ENCODE data around the gene CHPT1.

CHPT1 gene

GRCh38 chr12:101685092-101685491, 12.3 kb upstream of the CHPT1 start:
- DNase-seq = no peak

- no peak for DNase-seq
These were observed 11.3 kb upstream of the CHPT1 start for GRCh38 chr12:101686176-101686575.

GRCh38 chr12:101690544-101691098, 6.8 kb upstream of the CHPT1 start:
- DNase-seq = no peak

GRCh38 chr12:101691503-101692096, 5.8 kb upstream of the CHPT1 start:
- no peak for DNase-seq

- no peak for DNase-seq
These were observed 3.1 kb upstream of the CHPT1 start for GRCh38 chr12:101694297-101694848.

- DNase-seq = no peak
These were observed 2.5 kb upstream of the CHPT1 start for GRCh38 chr12:101694986-101695385.

GRCh38 chr12:101695706-101696105, 1.7 kb upstream of the CHPT1 start:
- DNase-seq = peak in 1 of 4 experiments; percentile 8

GRCh38 chr12:101696251-101697196, 916 bp upstream of the CHPT1 start:
- DNase-seq = peak; percentile 55 to 70 (median 60)

- peak; percentile 31 to 66 (median 46) for DNase-seq
These were observed 725 bp downstream of the CHPT1 start for GRCh38 chr12:101697930-101698799.

- peak in 3 of 4 experiments; percentile 9 to 17 (median 17) for DNase-seq
These were observed 1.4 kb downstream of the CHPT1 start for GRCh38 chr12:101698800-101699347.

- no peak for DNase-seq
These were observed 2.9 kb downstream of the CHPT1 start for GRCh38 chr12:101700299-101700820.

- DNase-seq = no peak
These were observed 6.0 kb downstream of the CHPT1 start for GRCh38 chr12:101703487-101703886.

GRCh38 chr12:101706403-101706802, 9.0 kb downstream of the CHPT1 start:
- DNase-seq = no peak

- peak in 1 of 4 experiments; percentile 15 for DNase-seq
These were observed 9.8 kb downstream of the CHPT1 start for GRCh38 chr12:101707131-101707782.

GRCh38 chr12:101710288-101710687, 12.8 kb downstream of the CHPT1 start:
- no peak for DNase-seq

GRCh38 chr12:101713059-101713682, 15.7 kb downstream of the CHPT1 start:
- DNase-seq = peak; percentile 21 to 69 (median 53)

- DNase-seq = no peak
These were observed 16.5 kb downstream of the CHPT1 start for GRCh38 chr12:101713930-101714329.

- peak; percentile 34 to 73 (median 57) for DNase-seq
These were observed 17.5 kb downstream of the CHPT1 start for GRCh38 chr12:101714877-101715444.

- no peak for DNase-seq
These were observed 22.1 kb downstream of the CHPT1 start for GRCh38 chr12:101719566-101719965.

GRCh38 chr12:101720118-101720517, 22.7 kb downstream of the CHPT1 start:
- no peak for DNase-seq
